IMR-90 (cell line): Measurements from ENCODE around the gene MAGEF1. TPM values are rescaled to one million over a fixed set of nuclear protein-coding genes. Genes with fewer than 3 reads are reported as not detected.
A peak's percentile ranks its signal among the peaks of the same experiment; 100 is the strongest.

Source experiments
- ATAC-seq: fragments of 200-7000 bp; cut with Tn5 transposase; 2 replicates; pipeline ENCODE4 v1.9.1; 2020; ENCODE audit warnings: low read depth, mild to moderate bottlenecking, moderate library complexity
- BruUV-seq: library from RNA; stranded (reverse); fragments of 400-500 nt; replicated peaks from 2 replicates; lab custom pipeline; 2021; lab: Mats Ljungman, UMichigan
- CTCF ChIA-PET: fragments of 300-600 bp; formaldehyde crosslinking; extraction: SDS; loops from one replicate; lab custom pipeline; 2021; ENCODE audit warnings: antibody characterized with exemption; lab: Yijun Ruan, JAX
- POLR2A ChIA-PET: fragments of 300-600 bp; sonication (Branson Sonifier 250); formaldehyde crosslinking; loops from one replicate; lab custom pipeline; 2022; ENCODE audit warnings: antibody characterized with exemption; ENCODE audit not compliant: unreplicated experiment; lab: Charles Lee
- DNase-seq: peaks from one replicate; pipeline ENCODE4 v3.0.0; 2013
- H2AFZ ChIP-seq: replicated peaks from 2 replicates; pipeline ENCODE3; 2013; ENCODE audit warnings: low read length, mild to moderate bottlenecking; ENCODE audit not compliant: poor library complexity
- H2AK5ac ChIP-seq: 2 replicates; pipeline ENCODE4 v1.6.1; 2013; ENCODE audit warnings: low read depth, low read length, inconsistent platforms
- H2AK9ac ChIP-seq: replicated peaks from 2 replicates; pipeline ENCODE3; 2013; ENCODE audit warnings: mild to moderate bottlenecking, low read depth, low read length, moderate library complexity; ENCODE audit not compliant: poor library complexity
- H2BK120ac ChIP-seq: 2 replicates; pipeline ENCODE4 v1.6.1; 2013; ENCODE audit warnings: low read depth, low read length, inconsistent platforms
- H2BK15ac ChIP-seq: 3 replicates; pipeline ENCODE4 v1.6.1; 2013; ENCODE audit warnings: low read depth, low read length, inconsistent platforms
- H2BK20ac ChIP-seq: 2 replicates; pipeline ENCODE4 v1.6.1; 2013; ENCODE audit warnings: low read depth, mild to moderate bottlenecking, inconsistent platforms, low read length, moderate library complexity
- H2BK5ac ChIP-seq: 2 replicates; pipeline ENCODE4 v1.6.1; 2013; ENCODE audit warnings: mild to moderate bottlenecking, low read depth, low read length, inconsistent platforms; ENCODE audit not compliant: poor library complexity, severe bottlenecking
- H3K14ac ChIP-seq: replicated peaks from 2 replicates; pipeline ENCODE4 v1.6.1; 2013; ENCODE audit warnings: low read depth, low read length, inconsistent platforms
- H3K18ac ChIP-seq: 2 replicates; pipeline ENCODE4 v1.6.1; 2013; ENCODE audit warnings: low read depth, low read length, control low read depth
- H3K23ac ChIP-seq: 2 replicates; pipeline ENCODE4 v1.6.1; 2013; ENCODE audit warnings: low read depth, low read length, inconsistent platforms
- H3K27ac ChIP-seq: 2 replicates; pipeline ENCODE4 v1.5.1; 2013; ENCODE audit warnings: mild to moderate bottlenecking, control low read depth, low read length; ENCODE audit not compliant: insufficient read depth
- H3K27me3 ChIP-seq: 2 replicates; pipeline ENCODE4 v1.6.1; 2013; ENCODE audit warnings: low read length; ENCODE audit not compliant: control insufficient read depth, insufficient read depth
- H3K36me3 ChIP-seq: 2 replicates; pipeline ENCODE4 v1.6.1; 2013; ENCODE audit warnings: low read length, mixed read lengths; ENCODE audit not compliant: control insufficient read depth, insufficient read depth
- H3K4ac ChIP-seq: 2 replicates; pipeline ENCODE4 v1.6.1; 2013; ENCODE audit warnings: low read depth, low read length, inconsistent platforms
- H3K4me1 ChIP-seq: 2 replicates; pipeline ENCODE4 v1.6.1; 2013; ENCODE audit warnings: low read length, mixed read lengths; ENCODE audit not compliant: control insufficient read depth, insufficient read depth
- H3K4me2 ChIP-seq: 2 replicates; pipeline ENCODE4 v1.6.1; 2013; ENCODE audit warnings: low read depth, mild to moderate bottlenecking, control low read depth, low read length, moderate library complexity
- H3K4me3 ChIP-seq: 2 replicates; pipeline ENCODE4 v1.5.1; 2013; ENCODE audit warnings: low read depth, mild to moderate bottlenecking, control low read depth, low read length, moderate library complexity; ENCODE audit not compliant: insufficient read depth
- H3K56ac ChIP-seq: 2 replicates; pipeline ENCODE4 v1.6.1; 2013; ENCODE audit warnings: low read length, inconsistent platforms; ENCODE audit not compliant: insufficient read depth; ENCODE audit errors: extremely low read depth
- H3K79me1 ChIP-seq, 2 experiments: 2 replicates each; pipeline ENCODE4 v1.6.1; 2013; ENCODE audit warnings: low read length in 2 of 2, inconsistent platforms in 1 of 2, low read depth in 1 of 2
- H3K9ac ChIP-seq: 2 replicates; pipeline ENCODE4 v1.6.1; 2013; ENCODE audit warnings: low read depth, low read length, control low read depth
- H3K9me1 ChIP-seq: 2 replicates; pipeline ENCODE4 v1.6.1; 2013; ENCODE audit warnings: low read length, inconsistent platforms; ENCODE audit not compliant: insufficient read depth
- H3K9me3 ChIP-seq: 2 replicates; pipeline ENCODE4 v1.6.1; 2013; ENCODE audit warnings: low read length; ENCODE audit not compliant: control insufficient read depth, insufficient read depth
- H4K20me1 ChIP-seq: 2 replicates; pipeline ENCODE4 v1.6.1; 2013; ENCODE audit warnings: low read length, inconsistent platforms; ENCODE audit not compliant: insufficient read depth
- H4K5ac ChIP-seq: 2 replicates; pipeline ENCODE4 v1.6.1; 2013; ENCODE audit warnings: mild to moderate bottlenecking, low read depth, low read length, control low read depth
- H4K8ac ChIP-seq, 2 experiments: 2 replicates each; pipeline ENCODE4 v1.6.1; 2013; ENCODE audit warnings: low read depth in 2 of 2, low read length in 2 of 2, control low read depth in 1 of 2, inconsistent platforms in 1 of 2
- H4K91ac ChIP-seq: 2 replicates; pipeline ENCODE4 v1.6.1; 2013; ENCODE audit warnings: low read depth, low read length, inconsistent platforms; ENCODE audit not compliant: insufficient read depth
- CHD1 ChIP-seq: IDR thresholded peaks from 2 replicates; pipeline ENCODE4 v1.6.1; 2012; ENCODE audit warnings: low read depth, low read length, improper control_type of control experiment
- FOS ChIP-seq: fragments of 150-350 bp; IDR thresholded peaks from 2 replicates; pipeline ENCODE4 v1.6.1; 2016; ENCODE audit warnings: low read depth, low read length
- MAFK ChIP-seq: IDR thresholded peaks from 2 replicates; pipeline ENCODE4 v1.6.1; 2012; ENCODE audit warnings: low read depth, low read length, improper control_type of control experiment
- MAZ ChIP-seq: IDR thresholded peaks from 2 replicates; pipeline ENCODE4 v1.6.1; 2012; ENCODE audit warnings: low read depth, mild to moderate bottlenecking, low read length, improper control_type of control experiment, moderate library complexity, borderline replicate concordance
- WGBS, 2 experiments: methylation state at CpG; one replicate each; pipeline versions ENCODE4 v1.1.5 to v1.1.7; 2013; ENCODE audit warnings: missing lambda C conversion rate in 2 of 2; ENCODE audit not compliant: insufficient read length in 1 of 2; ENCODE audit errors: extremely low coverage in 2 of 2; 5-methylcytosine and 5-hydroxymethylcytosine counted together
- dilution Hi-C: fragments of 300-500 bp; cut with HindIII; formaldehyde crosslinking; loops from one replicate; pipeline ENCODE4 v1.14.3; 2018; ENCODE audit warnings: low sequenced_read_pairs; ENCODE audit not compliant: unreplicated experiment
- in situ Hi-C: fragments of 300-500 bp; cut with MboI; formaldehyde crosslinking; loops from 3 replicates; pipeline ENCODE4 v1.14.3; 2019; ENCODE audit warnings: low sequenced_read_pairs, inconsistent platforms, mixed read lengths
- intact Hi-C: fragments of 100-400 bp; cut with micrococcal nuclease; formaldehyde crosslinking; loops from 2 replicates; pipeline ENCODE4 v1.10.0; 2022
- polyA plus RNA-seq, 3 experiments: library from polyadenylated mRNA; depleted of rRNA; stranded (reverse); fragments of >200 nt; gene quantifications; 2 replicates each; pipeline ENCODE4 v1.2.3, GENCODE V29; 2012; ENCODE audit warnings: low replicate concordance in 1 of 3
- total RNA-seq: library from RNA; depleted of rRNA; stranded (reverse); fragments of >200 nt; gene quantifications from 2 replicates; pipeline ENCODE4 v1.2.3, GENCODE V29; 2012

The MAGEF1 gene
- total and polyA plus RNA-seq, 2 of the 4 experiments (the other 2 are of a cell fraction): 10.6 to 19.4 TPM

GRCh38 chr3:184726497-184726896 is 14.6 kb upstream of the MAGEF1 start:
- Histone ChIP-seq H3K4me3 (no peak overlapping the region), H3K9me1 (no peaks in the 10 kb centered on the region), H2AK9ac (no peak overlapping the region), H3K27ac (no peak overlapping the region), H3K23ac (no peak overlapping the region), H3K36me3 (no peaks in the 10 kb centered on the region), H2AK5ac (no peak overlapping the region), H2BK5ac (no peak overlapping the region), H3K4ac (no peak overlapping the region), H3K79me1 (no peaks in the 10 kb centered on the region), H3K4me2 (no peak overlapping the region), H3K4me1 (peaks cover 3% of the 10 kb centered on the region; the same call in 1 of the 2 replicates), H4K8ac (no peak overlapping the region), H2BK120ac (no peak overlapping the region), H4K5ac (no peak overlapping the region), H2AFZ (no peak overlapping the region), H3K18ac (no peak overlapping the region), H2BK20ac (no peak overlapping the region), H3K9ac (no peak overlapping the region), H2BK15ac (no peak overlapping the region), H3K56ac (no peak overlapping the region), H4K20me1 (no peaks in the 10 kb centered on the region), H3K27me3 (peaks cover 3% of the 10 kb centered on the region), H3K14ac (no peak overlapping the region), H4K91ac (no peak overlapping the region), H3K9me3 (no peaks in the 10 kb centered on the region)
- no CpG with 5 or more reads among the region's 4 CpGs for WGBS, 2 experiments
- in situ Hi-C loops (no loop called here), intact Hi-C loops (no loop called here), dilution Hi-C loops (no loop called here)
- CTCF ChIA-PET: interaction anchor here (0.5 to 1.7 kb wide), 16 partner anchors 10 to 479 kb away, joined by 3 to 22 read pairs (median 4); partner anchors contain the start of gene EPHB3
- DNase-seq (no peak), ATAC-seq (0 out of 2 replicates have a peak, but pooled peaks have one; percentile 11)
- BruUV-seq: no TSS peak
- POLR2A ChIA-PET: no interaction called here
- no peak for TF ChIP-seq MAZ
- TF ChIP-seq MAFK: no peak
- TF ChIP-seq FOS: no peak
- TF ChIP-seq CHD1: no peak
